ENCODE data around the gene CACNA2D3. TPM values are rescaled to one million over a fixed set of nuclear protein-coding genes. Genes with fewer than 3 reads are reported as not detected.
A peak's percentile ranks its signal among the peaks of the same experiment; 100 is the strongest.

The CACNA2D3 gene
- total RNA-seq, 1 donor from 2014 or later = 17.2 TPM

DNA sequence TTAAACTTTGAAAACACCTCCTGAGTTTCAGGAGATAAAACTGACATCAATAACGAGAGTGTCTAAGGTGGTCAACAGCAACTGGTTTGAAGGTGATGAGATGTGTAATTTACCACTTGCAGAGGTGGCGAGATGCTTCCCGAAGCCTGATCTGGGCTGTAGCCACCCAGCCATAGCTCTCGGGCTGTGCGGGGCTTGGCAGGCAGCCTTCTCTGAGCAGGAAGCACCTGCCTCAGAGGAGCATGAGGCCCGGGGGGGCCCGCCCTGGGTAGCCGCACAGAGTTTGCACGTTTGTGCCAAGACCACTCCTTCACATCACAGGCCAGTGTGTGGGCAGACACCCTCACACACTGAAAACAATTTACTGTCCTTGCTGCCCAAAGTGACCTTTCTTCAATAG is 220.3 kb downstream of the CACNA2D3 start:
- intact Hi-C loops (cut with DNase I) = no loop called here
- Histone ChIP-seq H3K9me3 (no peaks in the 10 kb centered on the region), H3K4me1 (no peaks in the 10 kb centered on the region), H3K4me3 (no peak overlapping the region), H3K36me3 (no peaks in the 10 kb centered on the region), H3K27me3 (no peaks in the 10 kb centered on the region), H3K27ac (no peak overlapping the region)
- TF ChIP-seq, protein P1, sequence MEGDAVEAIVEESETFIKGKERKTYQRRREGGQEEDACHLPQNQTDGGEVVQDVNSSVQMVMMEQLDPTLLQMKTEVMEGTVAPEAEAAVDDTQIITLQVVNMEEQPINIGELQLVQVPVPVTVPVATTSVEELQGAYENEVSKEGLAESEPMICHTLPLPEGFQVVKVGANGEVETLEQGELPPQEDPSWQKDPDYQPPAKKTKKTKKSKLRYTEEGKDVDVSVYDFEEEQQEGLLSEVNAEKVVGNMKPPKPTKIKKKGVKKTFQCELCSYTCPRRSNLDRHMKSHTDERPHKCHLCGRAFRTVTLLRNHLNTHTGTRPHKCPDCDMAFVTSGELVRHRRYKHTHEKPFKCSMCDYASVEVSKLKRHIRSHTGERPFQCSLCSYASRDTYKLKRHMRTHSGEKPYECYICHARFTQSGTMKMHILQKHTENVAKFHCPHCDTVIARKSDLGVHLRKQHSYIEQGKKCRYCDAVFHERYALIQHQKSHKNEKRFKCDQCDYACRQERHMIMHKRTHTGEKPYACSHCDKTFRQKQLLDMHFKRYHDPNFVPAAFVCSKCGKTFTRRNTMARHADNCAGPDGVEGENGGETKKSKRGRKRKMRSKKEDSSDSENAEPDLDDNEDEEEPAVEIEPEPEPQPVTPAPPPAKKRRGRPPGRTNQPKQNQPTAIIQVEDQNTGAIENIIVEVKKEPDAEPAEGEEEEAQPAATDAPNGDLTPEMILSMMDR (IDR thresholded peaks at IDR 0.05) = no peak
- TF ChIP-seq POLR2AphosphoS5 (IDR thresholded peaks at IDR 0.05; ENCODE audit: insufficient read depth in 1 of 2, low read depth in 1 of 2) (no peak), POLR2A (IDR thresholded peaks at IDR 0.05) (no peak)
- no peak for DNase-seq (ENCODE audit: extremely low spot score in 2 of 2)

DNA sequence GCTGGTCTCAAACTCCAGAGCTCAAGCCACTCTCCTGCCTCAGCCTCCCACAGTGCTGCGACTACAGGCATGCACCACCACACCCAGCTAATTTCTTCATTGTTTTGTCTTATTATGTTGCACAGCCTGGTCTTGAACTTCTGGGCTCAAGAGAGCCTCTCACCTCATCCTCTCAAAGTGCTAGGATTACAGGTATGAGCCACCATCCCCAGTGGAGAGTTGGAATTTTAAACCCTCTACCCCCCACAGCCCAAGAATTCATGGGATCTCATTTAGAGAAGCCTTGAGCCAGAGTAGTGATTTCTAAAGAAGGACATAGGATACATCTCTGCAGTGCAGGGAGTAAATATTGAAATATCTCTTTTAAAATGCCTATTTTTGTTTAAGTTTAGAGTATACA is 221.1 kb downstream of the CACNA2D3 start:
- Histone ChIP-seq H3K27ac (no peak overlapping the region), H3K4me3 (no peak overlapping the region), H3K4me1 (no peaks in the 10 kb centered on the region), H3K36me3 (no peaks in the 10 kb centered on the region), H3K27me3 (no peaks in the 10 kb centered on the region), H3K9me3 (no peaks in the 10 kb centered on the region)
- TF ChIP-seq POLR2A (IDR thresholded peaks at IDR 0.05) (no peak), POLR2AphosphoS5 (IDR thresholded peaks at IDR 0.05; ENCODE audit: insufficient read depth in 1 of 2, low read depth in 1 of 2) (no peak)
- TF ChIP-seq, protein P1 (IDR thresholded peaks at IDR 0.05) = no peak
- intact Hi-C loops (cut with DNase I) = no loop called here
- peak in 1 of 2 donors; percentile 58 for DNase-seq (ENCODE audit: extremely low spot score in 2 of 2)

DNA sequence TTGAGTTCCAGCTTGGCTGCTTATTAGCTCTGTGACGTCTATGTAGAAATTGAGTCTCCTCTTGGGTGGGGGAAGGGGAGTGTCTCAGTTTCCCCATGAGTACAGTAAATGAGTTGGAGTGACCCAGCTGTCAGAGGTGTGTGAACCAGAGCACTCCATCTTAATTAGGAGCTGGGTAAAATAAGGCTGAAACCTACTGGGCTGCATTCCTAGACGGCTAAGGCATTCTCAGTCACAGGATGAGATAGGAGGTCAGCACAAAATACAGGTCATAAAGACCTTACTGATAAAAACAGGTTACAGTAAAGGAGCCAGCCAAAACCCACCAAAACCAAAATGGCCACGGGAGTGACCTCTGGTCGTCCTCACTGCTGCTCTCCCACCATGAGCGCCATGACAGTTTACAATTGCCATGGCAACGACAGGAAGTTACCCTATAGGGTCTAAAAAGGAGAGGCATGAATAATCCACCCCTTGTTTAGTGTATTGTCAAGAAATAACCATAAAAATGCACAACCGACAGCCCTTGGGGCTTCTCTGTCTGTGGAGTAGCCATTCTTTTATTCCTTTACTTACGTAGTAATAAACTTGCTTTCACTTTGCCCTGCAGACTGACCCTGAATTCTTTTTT is 222.4 kb downstream of the CACNA2D3 start:
- intact Hi-C loops (cut with DNase I) = no loop called here
- DNase-seq (ENCODE audit: extremely low spot score in 2 of 2) = peak in 1 of 2 donors; percentile 67
- no peaks in the 10 kb centered on the region for H3K4me1 ChIP-seq
- no peaks in the 10 kb centered on the region for H3K36me3 ChIP-seq
- H3K27ac ChIP-seq = no peak overlapping the region
- no peaks in the 10 kb centered on the region for H3K9me3 ChIP-seq
- TF ChIP-seq POLR2A (IDR thresholded peaks at IDR 0.05) (no peak), POLR2AphosphoS5 (IDR thresholded peaks at IDR 0.05; ENCODE audit: insufficient read depth in 1 of 2, low read depth in 1 of 2) (no peak)
- TF ChIP-seq, protein P1 (IDR thresholded peaks at IDR 0.05) = no peak
- H3K27me3 ChIP-seq = no peaks in the 10 kb centered on the region
- H3K4me3 ChIP-seq = no peak overlapping the region

DNA sequence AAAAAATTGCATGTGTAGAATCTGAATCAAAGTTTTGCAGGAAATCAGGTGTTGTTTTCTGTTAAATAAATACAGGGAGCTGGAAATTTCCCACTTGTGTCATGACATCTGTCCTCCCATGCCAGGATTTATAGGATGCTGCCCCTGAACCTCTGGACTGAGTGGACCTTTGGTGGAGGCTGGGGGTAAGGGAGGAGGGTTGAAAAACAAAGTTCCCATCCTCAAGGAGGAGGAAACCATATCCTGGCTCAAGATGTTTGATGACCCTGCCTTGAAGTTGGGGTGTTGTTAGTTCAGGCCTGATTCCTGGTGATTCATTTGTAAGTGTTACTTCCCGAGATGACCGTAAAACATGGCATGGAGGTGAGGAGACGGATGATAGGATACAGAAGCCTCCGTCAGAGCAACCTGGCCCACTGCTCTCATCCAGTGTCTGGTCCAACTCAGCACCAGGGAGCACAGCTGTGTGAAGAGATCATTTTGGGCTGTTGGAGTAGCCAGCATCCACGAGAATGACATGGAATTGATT is 223.6 kb downstream of the CACNA2D3 start:
- no peaks in the 10 kb centered on the region for H3K4me1 ChIP-seq
- H3K9me3 ChIP-seq = no peaks in the 10 kb centered on the region
- H3K27ac ChIP-seq = no peak overlapping the region
- TF ChIP-seq POLR2A (IDR thresholded peaks at IDR 0.05) (no peak), POLR2AphosphoS5 (IDR thresholded peaks at IDR 0.05; ENCODE audit: insufficient read depth in 1 of 2, low read depth in 1 of 2) (no peak)
- TF ChIP-seq, protein P1 (IDR thresholded peaks at IDR 0.05) = no peak
- H3K27me3 ChIP-seq = no peaks in the 10 kb centered on the region
- peak in 1 of 2 donors; percentile 20 for DNase-seq (ENCODE audit: extremely low spot score in 2 of 2)
- H3K36me3 ChIP-seq = no peaks in the 10 kb centered on the region
- intact Hi-C loops (cut with DNase I) = no loop called here
- H3K4me3 ChIP-seq = no peak overlapping the region

DNA sequence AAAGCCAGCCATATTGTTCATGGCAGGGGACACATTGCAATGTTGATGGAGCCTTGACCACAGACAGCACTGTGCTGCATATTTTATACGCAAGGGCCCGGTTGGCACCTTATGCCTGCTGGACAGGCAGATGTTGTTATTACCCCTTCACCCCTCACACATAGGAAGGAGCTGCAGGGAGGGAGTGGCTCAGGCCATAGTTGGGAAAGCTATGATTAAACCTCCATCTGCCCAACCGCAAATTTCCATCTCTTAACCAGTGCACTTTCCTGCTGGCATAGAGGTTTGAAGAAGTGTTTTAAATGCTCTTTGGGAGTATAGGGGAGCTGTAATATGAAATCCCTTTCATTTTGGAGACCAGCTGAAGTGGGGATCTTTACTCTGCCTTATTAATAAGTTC is 224.7 kb downstream of the CACNA2D3 start:
- intact Hi-C loops (cut with DNase I) = no loop called here

More for the DNA sequence above, 224.7 kb downstream of the CACNA2D3 start:
- H3K9me3 ChIP-seq = no peaks in the 10 kb centered on the region
- peak in 1 of 2 donors; percentile 37 for DNase-seq (ENCODE audit: extremely low spot score in 2 of 2)
- no peaks in the 10 kb centered on the region for H3K4me1 ChIP-seq
- TF ChIP-seq POLR2A (IDR thresholded peaks at IDR 0.05) (no peak), POLR2AphosphoS5 (IDR thresholded peaks at IDR 0.05; ENCODE audit: insufficient read depth in 1 of 2, low read depth in 1 of 2) (no peak)
- TF ChIP-seq, protein P1 (IDR thresholded peaks at IDR 0.05) = no peak
- H3K4me3 ChIP-seq = no peak overlapping the region
- H3K27me3 ChIP-seq = no peaks in the 10 kb centered on the region
- H3K36me3 ChIP-seq = no peaks in the 10 kb centered on the region
- H3K27ac ChIP-seq = no peak overlapping the region
